Measurements from ENCODE around the gene SMYD3.
"Not testable (repeated sequence)": the region's sequence is repeated elsewhere in the genome, so short reads cannot be mapped to it uniquely, and the experiment has no call there.

SMYD3 gene

GRCh38 chr1:245856944-245857531, 650.0 kb downstream of the SMYD3 start:
- DNase-seq, result no peak

GRCh38 chr1:245855846-245856730, 651.0 kb downstream of the SMYD3 start:
- DNase-seq, result no peak

- no peak for DNase-seq
Observed at GRCh38 chr1:245853291-245853690, 653.8 kb downstream of the SMYD3 start.

GRCh38 chr1:245843101-245843500, 664.0 kb downstream of the SMYD3 start:
- no peak for DNase-seq

GRCh38 chr1:245842106-245842505, 665.0 kb downstream of the SMYD3 start:
- DNase-seq, result no peak

- DNase-seq, result no peak
Observed at GRCh38 chr1:245840971-245841370, 666.1 kb downstream of the SMYD3 start.

GRCh38 chr1:245837718-245838117, 669.4 kb downstream of the SMYD3 start:
- DNase-seq, result no peak

GRCh38 chr1:245835386-245835785, 671.7 kb downstream of the SMYD3 start:
- no peak for DNase-seq

GRCh38 chr1:245834002-245834401, 673.1 kb downstream of the SMYD3 start:
- no peak for DNase-seq

- no peak for DNase-seq
Observed at GRCh38 chr1:245832771-245833527, 674.1 kb downstream of the SMYD3 start.

GRCh38 chr1:245831518-245831917, 675.6 kb downstream of the SMYD3 start:
- DNase-seq, result no peak

- no peak for DNase-seq
Observed at GRCh38 chr1:245829826-245830225, 677.3 kb downstream of the SMYD3 start.

GRCh38 chr1:245829194-245829593, 677.9 kb downstream of the SMYD3 start:
- DNase-seq, result no peak

- DNase-seq, result no peak
Observed at GRCh38 chr1:245827301-245827700, 679.8 kb downstream of the SMYD3 start.

- DNase-seq, result no peak
Observed at GRCh38 chr1:245825128-245825901, 681.8 kb downstream of the SMYD3 start.

- DNase-seq, result no peak
Observed at GRCh38 chr1:245823408-245824147, 683.5 kb downstream of the SMYD3 start.

GRCh38 chr1:245822996-245823395, 684.1 kb downstream of the SMYD3 start:
- DNase-seq, result no peak

GRCh38 chr1:245818363-245818762, 688.7 kb downstream of the SMYD3 start:
- DNase-seq, result not testable (repeated sequence)

GRCh38 chr1:245816496-245816895, 690.6 kb downstream of the SMYD3 start:
- DNase-seq, result not testable (repeated sequence)

GRCh38 chr1:245814651-245815050, 692.4 kb downstream of the SMYD3 start:
- no peak for DNase-seq

- no peak for DNase-seq
Observed at GRCh38 chr1:245812278-245812677, 694.8 kb downstream of the SMYD3 start.

GRCh38 chr1:245810789-245811337, 696.2 kb downstream of the SMYD3 start:
- DNase-seq, result no peak

Measured in CD4-positive, alpha-beta T cell treated with Interleukin-6 for 4 hours (primary cell).